Neural progenitor cell (in vitro differentiated cells): ENCODE measurements around the gene GPBP1.
A peak's percentile ranks its signal among the peaks of the same experiment; 100 is the strongest.

Experiments used
- EZH2phosphoT487 ChIP-seq: fragments of 200-600 bp; sonication (generic); IDR thresholded peaks from 2 replicates; pipeline ENCODE4 v1.6.1; 2017; ENCODE audit warnings: antibody characterized with exemption
- TF ChIP-seq, protein P1 (sequence below): fragments of 200-600 bp; sonication (generic); IDR thresholded peaks from 2 replicates; pipeline ENCODE4 v1.5.1; 2017; ENCODE audit warnings: antibody characterized with exemption, mild to moderate bottlenecking

DNA sequence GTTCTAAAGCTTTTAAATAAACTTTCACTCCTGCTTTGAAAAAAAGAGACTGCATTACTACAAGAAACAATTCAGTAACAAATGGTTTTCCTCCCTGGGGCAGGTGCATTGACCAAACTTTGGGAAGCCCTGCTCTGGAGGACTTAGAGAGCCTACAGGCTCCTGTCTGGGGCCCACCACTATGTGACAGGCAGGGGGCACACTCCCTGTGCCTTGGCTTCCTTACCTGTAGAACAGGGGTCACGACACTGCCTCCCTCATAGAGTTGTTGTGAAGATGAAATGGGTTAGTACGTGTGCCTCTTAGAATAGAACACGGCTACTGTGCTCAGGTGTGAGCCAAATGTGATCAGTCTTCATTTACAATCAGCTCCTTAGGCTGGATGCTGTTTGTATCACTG lies 130.1 kb downstream of the GPBP1 start:
- TF ChIP-seq, protein P1, sequence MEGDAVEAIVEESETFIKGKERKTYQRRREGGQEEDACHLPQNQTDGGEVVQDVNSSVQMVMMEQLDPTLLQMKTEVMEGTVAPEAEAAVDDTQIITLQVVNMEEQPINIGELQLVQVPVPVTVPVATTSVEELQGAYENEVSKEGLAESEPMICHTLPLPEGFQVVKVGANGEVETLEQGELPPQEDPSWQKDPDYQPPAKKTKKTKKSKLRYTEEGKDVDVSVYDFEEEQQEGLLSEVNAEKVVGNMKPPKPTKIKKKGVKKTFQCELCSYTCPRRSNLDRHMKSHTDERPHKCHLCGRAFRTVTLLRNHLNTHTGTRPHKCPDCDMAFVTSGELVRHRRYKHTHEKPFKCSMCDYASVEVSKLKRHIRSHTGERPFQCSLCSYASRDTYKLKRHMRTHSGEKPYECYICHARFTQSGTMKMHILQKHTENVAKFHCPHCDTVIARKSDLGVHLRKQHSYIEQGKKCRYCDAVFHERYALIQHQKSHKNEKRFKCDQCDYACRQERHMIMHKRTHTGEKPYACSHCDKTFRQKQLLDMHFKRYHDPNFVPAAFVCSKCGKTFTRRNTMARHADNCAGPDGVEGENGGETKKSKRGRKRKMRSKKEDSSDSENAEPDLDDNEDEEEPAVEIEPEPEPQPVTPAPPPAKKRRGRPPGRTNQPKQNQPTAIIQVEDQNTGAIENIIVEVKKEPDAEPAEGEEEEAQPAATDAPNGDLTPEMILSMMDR: peak; percentile 29
- TF ChIP-seq EZH2phosphoT487: no peak
